T-helper 17 cell (primary cell): ENCODE measurements around the gene MUC6. TPM values are rescaled to one million over a fixed set of nuclear protein-coding genes. Genes with fewer than 3 reads are reported as not detected.

ENCODE experiments used
- ATAC-seq: fragments of 150-1000 bp; cut with Tn5 transposase; 2 replicates; pipeline ENCODE4 v1.10.0; 2021; ENCODE audit warnings: mild to moderate bottlenecking, moderate library complexity
- DNase-seq, 3 donors: peaks; one replicate each; pipeline versions ENCODE4 v3.0.0 to v3.0.0-alpha.2; 2020 to 2021
- H3K9me3 ChIP-seq: one replicate; pipeline ENCODE4 v1.7.0; 2013; ENCODE audit warnings: low read length, mild to moderate bottlenecking; ENCODE audit not compliant: control insufficient read depth, poor library complexity, severe bottlenecking
- H3K27ac Mint-ChIP-seq: one replicate; pipeline ENCODE4 v1.8.0; 2022; ENCODE audit warnings: mild to moderate bottlenecking, moderate library complexity, mixed read lengths
- H3K27me3 Mint-ChIP-seq: one replicate; pipeline ENCODE4 v1.8.0; 2022; ENCODE audit warnings: mixed read lengths
- H3K36me3 Mint-ChIP-seq: one replicate; pipeline ENCODE4 v1.8.0; 2022; ENCODE audit warnings: low read depth, mixed read lengths
- H3K4me1 Mint-ChIP-seq: one replicate; pipeline ENCODE4 v1.8.0; 2022; ENCODE audit warnings: mild to moderate bottlenecking, mixed read lengths
- H3K4me3 Mint-ChIP-seq: one replicate; pipeline ENCODE4 v1.8.0; 2022; ENCODE audit warnings: mild to moderate bottlenecking, moderate library complexity, mixed read lengths
- total RNA-seq, 4 donors: library from RNA in 2 of 4; stranded (reverse) in 2 of 4; gene quantifications; one replicate each; pipeline ENCODE4 v1.2.3 and lab custom pipeline; 2022 to 2026

MUC6 gene
- total RNA-seq, 2 donors from 2014 or later, result not detected

DNA sequence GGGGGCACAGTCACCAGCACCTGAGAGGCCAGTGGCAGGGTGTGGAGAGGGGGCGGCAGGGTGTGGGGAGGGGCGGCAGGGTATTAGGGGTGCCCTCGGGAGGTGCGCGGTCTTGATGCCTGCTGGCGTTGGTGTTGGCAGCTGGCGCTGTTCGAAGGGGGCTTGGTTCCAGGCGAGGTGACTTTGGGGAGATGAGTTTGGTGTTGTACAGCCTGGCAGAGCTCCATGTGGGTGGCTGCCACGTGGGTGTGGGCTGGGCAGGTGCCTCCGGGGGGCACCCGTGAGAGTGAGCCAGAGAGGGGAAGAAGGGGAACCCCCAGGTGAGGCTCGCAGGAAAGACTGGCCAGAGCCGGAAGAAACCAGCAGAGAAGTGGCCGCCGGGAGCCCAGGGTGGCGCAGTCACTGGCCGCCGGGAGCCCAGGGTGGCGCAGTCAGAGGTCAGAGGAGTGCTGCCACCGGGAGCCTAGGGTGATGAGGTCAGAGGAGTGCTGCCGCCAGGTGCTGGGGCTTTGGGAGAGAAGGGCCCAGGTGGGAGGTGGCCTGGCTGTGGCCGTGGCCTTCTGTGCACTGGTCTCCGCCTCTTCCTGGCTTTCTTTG, 44.7 kb downstream of the MUC6 start:
- Mint-ChIP-seq H3K27ac (peak overlapping the region; percentile 4), H3K4me1 (peaks cover 12% of the 10 kb centered on the region), H3K27me3 (no peaks in the 10 kb centered on the region), H3K36me3 (peaks cover 5% of the 10 kb centered on the region), H3K4me3 (no peak overlapping the region)
- DNase-seq (no peak), ATAC-seq (no peak)
- no peaks in the 10 kb centered on the region for H3K9me3 ChIP-seq

DNA sequence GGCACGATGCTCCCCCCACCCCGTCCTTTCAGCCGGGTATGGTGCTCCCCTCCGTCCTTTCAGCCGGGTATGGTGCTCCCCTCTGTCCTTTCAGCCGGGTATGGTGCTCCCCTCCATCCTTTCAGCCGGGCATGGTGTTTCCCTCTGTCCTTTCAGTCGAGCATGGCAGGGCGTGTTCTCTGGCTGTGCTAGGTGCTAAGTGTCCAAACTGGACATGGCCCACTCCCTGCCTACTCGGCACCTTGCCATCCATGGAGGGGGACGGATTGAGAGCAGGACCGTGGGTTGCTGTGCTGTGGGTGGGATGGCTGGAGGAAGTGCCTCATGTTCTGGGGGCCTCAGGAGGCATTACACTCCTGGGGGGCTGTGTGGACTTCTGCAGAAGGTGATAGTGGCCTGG, 45.5 kb downstream of the MUC6 start:
- H3K9me3 ChIP-seq, result no peaks in the 10 kb centered on the region
- Mint-ChIP-seq H3K36me3 (peaks cover 5% of the 10 kb centered on the region), H3K4me3 (no peak overlapping the region), H3K27me3 (no peaks in the 10 kb centered on the region), H3K27ac (no peak overlapping the region), H3K4me1 (peaks cover 8% of the 10 kb centered on the region)
- DNase-seq (no peak), ATAC-seq (no peak)

- H3K4me1 Mint-ChIP-seq, result peaks cover 2% of the 10 kb centered on the region
- peaks cover 4% of the 10 kb centered on the region for H3K36me3 Mint-ChIP-seq
- H3K27ac Mint-ChIP-seq, result no peak overlapping the region
- ATAC-seq (no peak), DNase-seq (no peak)
- no peaks in the 10 kb centered on the region for H3K9me3 ChIP-seq
- H3K27me3 Mint-ChIP-seq, result no peaks in the 10 kb centered on the region
- no peak overlapping the region for H3K4me3 Mint-ChIP-seq
Observed at GRCh38 chr11:990101-990500, 46.4 kb downstream of the MUC6 start.

- Mint-ChIP-seq H3K27ac (no peak overlapping the region), H3K36me3 (peaks cover 2% of the 10 kb centered on the region), H3K4me3 (no peak overlapping the region), H3K4me1 (no peaks in the 10 kb centered on the region), H3K27me3 (no peaks in the 10 kb centered on the region)
- H3K9me3 ChIP-seq, result no peaks in the 10 kb centered on the region
- no peak for DNase-seq
- ATAC-seq, result no peak
Observed at GRCh38 chr11:987671-988070, 48.8 kb downstream of the MUC6 start.

GRCh38 chr11:986952-987305, 49.6 kb downstream of the MUC6 start:
- Mint-ChIP-seq H3K4me1 (no peaks in the 10 kb centered on the region), H3K4me3 (no peak overlapping the region), H3K27me3 (no peaks in the 10 kb centered on the region), H3K27ac (no peak overlapping the region), H3K36me3 (peaks cover 2% of the 10 kb centered on the region)
- no peaks in the 10 kb centered on the region for H3K9me3 ChIP-seq
- ATAC-seq (no peak), DNase-seq (no peak)

- no peak overlapping the region for H3K4me3 Mint-ChIP-seq
- DNase-seq (no peak), ATAC-seq (no peak)
- H3K27ac Mint-ChIP-seq, result no peak overlapping the region
- H3K4me1 Mint-ChIP-seq, result no peaks in the 10 kb centered on the region
- H3K9me3 ChIP-seq, result no peaks in the 10 kb centered on the region
- H3K36me3 Mint-ChIP-seq, result peaks cover 2% of the 10 kb centered on the region
- H3K27me3 Mint-ChIP-seq, result no peaks in the 10 kb centered on the region
Observed at GRCh38 chr11:986270-986951, 50.1 kb downstream of the MUC6 start.

DNA sequence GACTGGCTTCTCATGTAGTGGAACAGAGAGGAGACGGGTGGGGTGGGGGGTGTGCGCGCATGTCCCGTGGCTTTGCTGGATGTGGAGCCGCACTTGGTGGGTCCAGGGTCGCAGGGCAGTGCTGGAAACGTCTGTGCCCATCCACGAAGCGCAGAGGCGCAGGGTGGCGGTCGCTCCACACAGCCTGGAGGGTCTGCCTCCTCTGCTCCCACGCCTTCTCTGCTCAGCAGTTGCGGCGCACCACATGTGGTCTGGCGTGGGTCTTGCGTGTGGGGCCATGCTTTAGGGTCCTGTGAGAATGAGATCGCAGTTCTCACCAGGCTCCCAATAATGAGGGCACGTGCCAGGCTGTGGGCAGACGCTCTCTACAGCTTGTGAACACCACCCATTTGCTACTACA, 50.7 kb downstream of the MUC6 start:
- DNase-seq, result no peak
- Mint-ChIP-seq H3K4me1 (no peaks in the 10 kb centered on the region), H3K36me3 (peaks cover 2% of the 10 kb centered on the region), H3K27me3 (no peaks in the 10 kb centered on the region), H3K4me3 (no peak overlapping the region), H3K27ac (peak overlapping the region; percentile 27)
- H3K9me3 ChIP-seq, result no peaks in the 10 kb centered on the region
- no peak for ATAC-seq

DNA sequence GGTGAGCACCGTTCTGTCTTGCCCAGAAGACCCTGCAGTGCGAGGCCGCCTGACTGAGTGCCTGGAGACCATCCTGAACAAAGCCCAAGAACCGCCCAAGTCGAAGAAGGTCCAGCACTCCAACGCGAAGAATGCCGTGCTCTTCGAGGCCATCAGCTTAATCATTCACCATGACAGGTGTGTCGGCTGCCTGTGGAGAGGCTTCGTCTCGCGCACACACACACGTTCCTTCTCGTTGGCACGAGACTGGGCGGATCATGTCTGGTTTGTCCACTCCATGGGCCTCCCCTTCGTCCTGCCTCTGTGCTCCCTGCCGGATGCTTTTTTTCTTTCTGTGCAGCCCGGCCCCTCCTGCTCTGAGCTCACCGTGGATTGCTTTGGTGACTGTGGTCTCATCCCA, 51.1 kb downstream of the MUC6 start:
- Mint-ChIP-seq H3K27ac (peak overlapping the region; percentile 27), H3K4me3 (no peak overlapping the region), H3K4me1 (no peaks in the 10 kb centered on the region), H3K27me3 (no peaks in the 10 kb centered on the region), H3K36me3 (peaks cover 2% of the 10 kb centered on the region)
- H3K9me3 ChIP-seq, result no peaks in the 10 kb centered on the region
- ATAC-seq, result no peak
- DNase-seq, result no peak

DNA sequence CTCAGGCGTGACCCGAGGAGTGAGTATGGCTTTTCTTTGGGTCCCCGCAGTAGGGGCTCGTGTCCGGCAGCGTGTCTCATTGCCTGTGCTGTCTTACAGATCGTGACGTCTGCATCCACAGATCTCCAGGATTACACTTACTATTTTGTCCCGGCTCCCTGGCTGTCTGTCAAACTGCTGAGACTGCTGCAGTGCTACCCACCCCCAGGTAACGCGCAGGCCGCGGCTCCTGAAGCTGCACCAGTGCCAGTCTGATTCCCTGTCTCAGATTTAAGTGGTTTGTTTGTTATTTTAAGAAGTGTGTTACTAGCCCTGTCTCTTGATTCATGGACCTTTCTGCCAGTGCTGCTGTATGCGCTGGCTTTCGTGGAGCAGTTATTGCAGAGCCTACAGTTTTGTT, 52.0 kb downstream of the MUC6 start:
- Mint-ChIP-seq H3K27me3 (no peaks in the 10 kb centered on the region), H3K4me3 (no peak overlapping the region), H3K4me1 (no peaks in the 10 kb centered on the region), H3K27ac (no peak overlapping the region), H3K36me3 (peaks cover 2% of the 10 kb centered on the region)
- no peaks in the 10 kb centered on the region for H3K9me3 ChIP-seq
- no peak for ATAC-seq
- no peak for DNase-seq

GRCh38 chr11:981764-982163, 54.8 kb downstream of the MUC6 start:
- H3K4me3 Mint-ChIP-seq, result no peak overlapping the region
- no peaks in the 10 kb centered on the region for H3K27me3 Mint-ChIP-seq
- H3K36me3 Mint-ChIP-seq, result no peaks in the 10 kb centered on the region
- no peaks in the 10 kb centered on the region for H3K9me3 ChIP-seq
- no peak for DNase-seq
- H3K4me1 Mint-ChIP-seq, result peaks cover 7% of the 10 kb centered on the region
- peak overlapping the region; percentile 62 for H3K27ac Mint-ChIP-seq
- ATAC-seq, result no peak

DNA sequence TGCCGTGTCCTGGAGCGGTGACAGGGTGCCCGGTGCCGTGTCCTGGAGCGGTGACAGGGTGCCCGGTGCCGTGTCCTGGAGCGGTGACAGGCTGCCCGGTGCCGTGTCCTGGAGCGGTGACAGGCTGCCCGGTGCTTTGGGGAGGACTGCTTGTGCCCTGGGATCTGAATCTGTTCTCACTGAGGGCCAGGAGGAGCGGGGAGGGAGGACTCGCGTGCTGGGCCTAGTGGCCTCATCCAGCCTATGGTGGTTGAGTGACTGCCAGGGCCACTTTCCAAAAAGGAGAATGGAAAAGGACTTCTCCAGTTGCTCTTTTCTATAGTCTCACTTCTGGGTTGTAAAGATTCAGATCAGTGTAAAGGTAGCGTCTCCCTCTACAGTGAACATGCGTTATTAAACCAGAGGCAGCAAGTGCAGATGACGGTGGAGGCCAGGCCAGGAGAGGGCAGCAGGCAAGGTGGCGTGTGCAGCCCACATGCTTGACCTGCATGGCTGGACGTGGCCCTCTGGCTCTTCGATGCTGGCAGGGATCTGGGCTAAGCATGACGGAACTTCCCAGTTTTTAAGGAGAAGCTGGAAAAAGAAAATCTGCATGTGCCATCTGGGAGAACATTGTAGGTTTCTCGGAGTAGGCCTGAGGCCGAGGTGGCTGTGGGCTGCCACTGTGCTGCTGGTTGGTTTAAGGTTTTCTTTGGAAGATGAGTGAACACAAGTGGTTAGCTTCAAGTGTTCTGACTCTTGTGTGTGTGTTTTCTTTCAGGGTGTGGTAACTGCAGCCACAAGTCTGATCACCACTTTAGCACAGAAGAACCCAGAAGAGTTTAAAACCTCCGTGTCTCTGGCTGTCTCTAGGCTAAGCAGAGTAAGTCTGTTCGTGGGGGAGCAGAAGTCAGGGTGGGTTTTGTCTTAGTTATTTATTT, 55.8 kb downstream of the MUC6 start:
- Mint-ChIP-seq H3K4me1 (peaks cover 7% of the 10 kb centered on the region), H3K27ac (no peak overlapping the region), H3K36me3 (no peaks in the 10 kb centered on the region), H3K4me3 (no peak overlapping the region), H3K27me3 (no peaks in the 10 kb centered on the region)
- no peak for ATAC-seq
- DNase-seq, result no peak
- no peaks in the 10 kb centered on the region for H3K9me3 ChIP-seq

DNA sequence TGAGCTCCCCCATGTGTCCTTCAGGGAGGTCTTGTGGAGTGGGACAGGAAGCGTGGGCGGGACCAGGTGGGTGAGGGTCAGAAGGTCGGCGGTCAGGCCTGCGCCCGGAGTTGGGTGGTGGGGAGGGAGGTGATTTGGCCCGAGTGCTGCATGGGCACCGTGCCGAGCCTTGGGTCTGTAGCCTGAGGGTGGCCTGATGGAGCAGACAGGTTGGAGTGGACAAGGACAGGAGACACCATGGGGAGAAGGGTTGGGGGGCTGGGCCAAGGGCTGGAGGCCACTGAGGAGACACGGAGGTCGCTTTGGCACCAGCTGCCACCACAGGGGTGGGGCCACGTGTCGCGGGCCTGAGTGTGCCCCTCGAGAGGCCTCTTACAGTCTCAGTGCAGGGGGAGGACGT, 57.7 kb downstream of the MUC6 start:
- Mint-ChIP-seq H3K4me3 (no peak overlapping the region), H3K4me1 (peaks cover 9% of the 10 kb centered on the region), H3K27me3 (no peaks in the 10 kb centered on the region), H3K27ac (no peak overlapping the region), H3K36me3 (peaks cover under 1% of the 10 kb centered on the region)
- DNase-seq (no peak), ATAC-seq (no peak)
- H3K9me3 ChIP-seq, result no peaks in the 10 kb centered on the region

GRCh38 chr11:977830-978720, 58.4 kb downstream of the MUC6 start:
- ATAC-seq, result no peak
- no peak for DNase-seq
- H3K27me3 Mint-ChIP-seq, result no peaks in the 10 kb centered on the region
- no peaks in the 10 kb centered on the region for H3K9me3 ChIP-seq
- H3K4me3 Mint-ChIP-seq, result no peak overlapping the region
- H3K36me3 Mint-ChIP-seq, result peaks cover 4% of the 10 kb centered on the region
- H3K27ac Mint-ChIP-seq, result no peak overlapping the region
- peaks cover 9% of the 10 kb centered on the region for H3K4me1 Mint-ChIP-seq
